Activated T-cell treated with anti-CD3 and anti-CD28 coated beads, Interleukin-2, amount 50 U/mL, for 24 hours (primary cell): ENCODE data around the gene KPNA6.

ENCODE experiments used
- DNase-seq: peaks from one replicate; pipeline ENCODE4 v3.0.0-alpha.2; 2020
- H3K27ac Mint-ChIP-seq: 2 replicates; pipeline ENCODE4 v1.8.0; 2020; ENCODE audit warnings: mild to moderate bottlenecking, mixed read lengths
- H3K27me3 Mint-ChIP-seq: 2 replicates; pipeline ENCODE4 v1.8.0; 2020; ENCODE audit warnings: mixed read lengths
- H3K36me3 Mint-ChIP-seq: 2 replicates; pipeline ENCODE4 v1.8.0; 2020; ENCODE audit warnings: low read depth, mixed read lengths
- H3K4me1 Mint-ChIP-seq: 2 replicates; pipeline ENCODE4 v1.8.0; 2020; ENCODE audit warnings: low read depth, mixed read lengths
- H3K4me3 Mint-ChIP-seq: 2 replicates; pipeline ENCODE4 v1.8.0; 2020; ENCODE audit warnings: mild to moderate bottlenecking, moderate library complexity, mixed read lengths
- H3K9me3 Mint-ChIP-seq: 2 replicates; pipeline ENCODE4 v1.8.0; 2020; ENCODE audit warnings: mixed read lengths

The KPNA6 gene

DNA sequence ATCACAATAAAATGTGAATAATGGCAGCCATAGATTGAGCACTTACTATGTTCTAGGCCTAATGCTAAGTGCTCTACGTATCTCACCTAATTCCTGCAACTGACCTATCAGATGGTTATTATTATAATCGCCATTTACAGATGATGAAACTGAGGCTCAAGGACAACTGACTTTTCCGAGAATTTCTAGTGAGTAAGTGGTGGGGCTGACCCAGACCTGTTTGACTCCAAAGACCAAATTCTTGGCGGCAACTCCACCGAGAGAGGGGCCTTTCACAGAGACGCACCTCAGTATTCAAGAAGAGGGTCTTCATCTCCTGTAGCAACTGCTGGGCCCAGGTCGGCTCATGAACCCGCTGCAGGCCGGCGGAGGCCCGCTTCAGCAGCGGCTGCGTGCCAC is 113.7 kb downstream of the KPNA6 start:
- H3K27ac Mint-ChIP-seq = peak overlapping the region; percentile 99
- H3K4me3 Mint-ChIP-seq = peak overlapping the region; percentile 98
- H3K9me3 Mint-ChIP-seq = no peaks in the 10 kb centered on the region
- H3K4me1 Mint-ChIP-seq = peaks cover 41% of the 10 kb centered on the region
- DNase-seq = no peak
- H3K36me3 Mint-ChIP-seq = peaks cover 79% of the 10 kb centered on the region
- no peaks in the 10 kb centered on the region for H3K27me3 Mint-ChIP-seq

- Mint-ChIP-seq H3K36me3 (peaks cover 77% of the 10 kb centered on the region), H3K27ac (peak within 1 kb of the TSS; percentile 99), H3K4me1 (peaks cover 41% of the 10 kb centered on the region), H3K4me3 (peak within 1 kb of the TSS; percentile 98), H3K27me3 (no peaks in the 10 kb centered on the region), H3K9me3 (no peaks in the 10 kb centered on the region)
- DNase-seq = peak; percentile 92
These were observed 114.3 kb downstream of the KPNA6 start, which contains the start of the genes EIF3I and TMEM234 for GRCh38 chr1:32221980-32222755. Gene EIF3I (plus strand): TSS chr1:32222407. CDS start chr1:32222442, 35 bp downstream. Gene TMEM234 (minus strand): TSS chr1:32222353. CDS start chr1:32222322, 31 bp downstream.

DNA sequence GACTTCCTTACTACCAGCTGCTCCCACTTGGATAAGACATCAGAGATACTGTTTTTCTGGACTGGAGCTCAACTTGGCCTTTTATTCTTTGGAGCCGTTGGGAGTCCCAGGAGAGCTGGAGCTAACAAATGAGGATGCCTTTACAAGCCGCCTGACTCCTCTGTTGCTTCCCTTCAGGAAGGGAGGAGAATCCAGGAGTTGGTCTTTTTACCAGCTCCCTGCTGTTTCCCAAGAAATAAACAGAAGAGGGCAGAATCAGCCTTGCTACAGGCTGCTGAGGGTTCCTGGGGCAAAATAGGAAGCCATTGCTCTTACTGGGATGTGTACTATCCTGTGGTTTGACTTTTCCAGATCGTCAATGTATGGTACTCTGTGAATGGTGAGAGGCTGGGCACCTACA is 115.8 kb downstream of the KPNA6 start:
- H3K27ac Mint-ChIP-seq = peak overlapping the region; percentile 99
- no peak for DNase-seq
- H3K9me3 Mint-ChIP-seq = no peaks in the 10 kb centered on the region
- H3K4me1 Mint-ChIP-seq = peaks cover 43% of the 10 kb centered on the region
- H3K4me3 Mint-ChIP-seq = peak overlapping the region; percentile 98
- H3K27me3 Mint-ChIP-seq = no peaks in the 10 kb centered on the region
- peaks cover 80% of the 10 kb centered on the region for H3K36me3 Mint-ChIP-seq

DNA sequence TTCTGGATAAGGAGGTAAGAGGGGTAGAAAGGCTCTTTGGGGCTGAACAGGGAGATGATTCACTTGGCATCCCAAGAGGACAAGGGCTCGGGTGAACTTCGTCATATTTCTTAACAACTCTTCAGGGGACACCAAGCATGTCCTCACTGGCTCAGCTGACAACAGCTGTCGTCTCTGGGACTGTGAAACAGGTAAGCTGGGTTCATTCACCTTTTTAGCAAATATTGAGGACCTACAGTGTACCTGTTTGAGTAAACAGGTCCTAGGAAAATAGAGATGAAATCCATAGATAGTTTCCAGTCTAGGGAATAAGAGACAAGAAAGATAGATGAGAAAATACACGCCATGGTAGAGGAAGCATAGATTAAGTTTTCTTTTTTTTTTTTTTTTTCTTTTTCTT is 116.4 kb downstream of the KPNA6 start:
- Mint-ChIP-seq H3K27ac (peak overlapping the region; percentile 99), H3K4me1 (peaks cover 43% of the 10 kb centered on the region), H3K27me3 (no peaks in the 10 kb centered on the region), H3K4me3 (peak overlapping the region; percentile 98), H3K36me3 (peaks cover 83% of the 10 kb centered on the region), H3K9me3 (no peaks in the 10 kb centered on the region)
- no peak for DNase-seq
